Measurements from ENCODE around the gene COBL. TPM values are rescaled to one million over a fixed set of nuclear protein-coding genes. Genes with fewer than 3 reads are reported as not detected.

COBL gene
- total RNA-seq, 1 donor from 2014 or later: 1.2 TPM

- H3K27ac Mint-ChIP-seq: no peak overlapping the region
- H3K4me1 Mint-ChIP-seq: peaks cover 6% of the 10 kb centered on the region
- TF ChIP-seq CTCF (IDR thresholded peaks at IDR 0.05; ENCODE audit: unreplicated experiment): no peak
- H3K4me3 Mint-ChIP-seq: no peak overlapping the region
- peaks cover 51% of the 10 kb centered on the region for H3K27me3 Mint-ChIP-seq (ENCODE audit: low read depth)
- H3K36me3 Mint-ChIP-seq: no peaks in the 10 kb centered on the region
- no peaks in the 10 kb centered on the region for H3K9me3 Mint-ChIP-seq
- DNase-seq (ENCODE audit: low spot score in 2 of 2, unreplicated experiment in 2 of 2): no peak
Observed at GRCh38 chr7:51312951-51313737, 3.5 kb downstream of the COBL start.

- no peak overlapping the region for H3K4me3 Mint-ChIP-seq
- no peaks in the 10 kb centered on the region for H3K9me3 Mint-ChIP-seq
- no peak overlapping the region for H3K27ac Mint-ChIP-seq
- H3K36me3 Mint-ChIP-seq: no peaks in the 10 kb centered on the region
- TF ChIP-seq CTCF (IDR thresholded peaks at IDR 0.05; ENCODE audit: unreplicated experiment): no peak
- no peak for DNase-seq (ENCODE audit: low spot score in 2 of 2, unreplicated experiment in 2 of 2)
- H3K4me1 Mint-ChIP-seq: peaks cover 6% of the 10 kb centered on the region
- peaks cover 36% of the 10 kb centered on the region for H3K27me3 Mint-ChIP-seq (ENCODE audit: low read depth)
Observed at GRCh38 chr7:51311166-51311565, 5.4 kb downstream of the COBL start.

- no peaks in the 10 kb centered on the region for H3K9me3 Mint-ChIP-seq
- H3K4me1 Mint-ChIP-seq: no peaks in the 10 kb centered on the region
- no peak overlapping the region for H3K27ac Mint-ChIP-seq
- no peak overlapping the region for H3K4me3 Mint-ChIP-seq
- no peaks in the 10 kb centered on the region for H3K36me3 Mint-ChIP-seq
- DNase-seq (ENCODE audit: low spot score in 2 of 2, unreplicated experiment in 2 of 2): no peak
- H3K27me3 Mint-ChIP-seq (ENCODE audit: low read depth): peaks cover 26% of the 10 kb centered on the region
- TF ChIP-seq CTCF (IDR thresholded peaks at IDR 0.05; ENCODE audit: unreplicated experiment): no peak
Observed at GRCh38 chr7:51310131-51310583, 6.5 kb downstream of the COBL start.

- H3K4me1 Mint-ChIP-seq: no peaks in the 10 kb centered on the region
Observed at GRCh38 chr7:51309361-51310130, 7.1 kb downstream of the COBL start.

GRCh38 chr7:51308696-51309095, 7.9 kb downstream of the COBL start:
- Mint-ChIP-seq H3K27me3 (ENCODE audit: low read depth) (peaks cover 12% of the 10 kb centered on the region), H3K27ac (no peak overlapping the region), H3K4me3 (no peak overlapping the region), H3K4me1 (no peaks in the 10 kb centered on the region), H3K36me3 (no peaks in the 10 kb centered on the region), H3K9me3 (no peaks in the 10 kb centered on the region)
- DNase-seq (ENCODE audit: low spot score in 2 of 2, unreplicated experiment in 2 of 2): no peak
- TF ChIP-seq CTCF (IDR thresholded peaks at IDR 0.05; ENCODE audit: unreplicated experiment): no peak

More at GRCh38 chr7:51309361-51310130, 7.1 kb downstream of the COBL start:
- TF ChIP-seq CTCF (IDR thresholded peaks at IDR 0.05; ENCODE audit: unreplicated experiment): no peak
- no peak for DNase-seq (ENCODE audit: low spot score in 2 of 2, unreplicated experiment in 2 of 2)
- Mint-ChIP-seq H3K27ac (no peak overlapping the region), H3K36me3 (no peaks in the 10 kb centered on the region), H3K4me3 (no peak overlapping the region), H3K27me3 (ENCODE audit: low read depth) (peaks cover 20% of the 10 kb centered on the region), H3K9me3 (no peaks in the 10 kb centered on the region)

Measured in mesothelial cell of epicardium (in vitro differentiated cells).